NCI-H526 treated with DMSO at 0.1 percent for 48 hours (cell line): ENCODE results near the gene BOD1.
"Not testable (repeated sequence)": the region's sequence is repeated elsewhere in the genome, so short reads cannot be mapped to it uniquely, and the experiment has no call there.

ENCODE experiments used
- DNase-seq: peaks from one replicate; lab custom pipeline; 2025; lab: John Stamatoyannopoulos, UW

Gene BOD1

DNA sequence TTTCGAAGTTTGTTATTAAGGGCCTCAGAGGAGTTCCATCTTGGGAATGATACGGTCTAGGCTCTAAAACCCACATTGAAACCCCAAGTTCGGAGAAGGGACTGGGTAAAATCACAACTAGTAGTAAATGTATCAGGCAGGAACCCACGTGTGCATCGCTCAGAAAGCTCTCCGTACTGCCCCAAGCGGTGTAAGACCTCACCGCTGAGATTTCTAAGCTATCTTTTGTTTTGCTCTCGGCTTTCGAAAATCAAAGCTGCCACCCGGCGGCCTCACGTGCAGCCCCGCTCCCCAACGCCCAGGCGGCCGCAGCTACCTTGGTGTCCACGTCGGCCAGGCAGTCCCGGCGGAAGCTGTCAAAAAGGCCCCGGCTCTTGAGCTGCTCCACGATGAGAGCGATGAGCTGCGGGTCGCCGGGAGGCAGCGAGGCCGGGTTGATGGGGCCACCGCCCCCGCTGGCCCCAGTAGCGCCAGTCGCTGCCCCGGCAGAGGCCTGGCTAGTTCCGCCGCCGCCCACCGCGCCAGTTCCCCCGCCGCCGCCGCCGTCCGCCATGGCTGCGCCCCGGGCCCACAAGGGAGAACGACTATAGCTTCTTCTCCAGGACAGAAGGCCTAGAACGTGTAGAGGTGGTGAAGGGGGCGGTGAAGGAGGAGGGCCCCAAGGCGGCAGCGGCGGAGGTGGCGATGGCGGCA lies 420 bp downstream of the BOD1 start:
- DNase-seq, result peak; percentile 37

DNA sequence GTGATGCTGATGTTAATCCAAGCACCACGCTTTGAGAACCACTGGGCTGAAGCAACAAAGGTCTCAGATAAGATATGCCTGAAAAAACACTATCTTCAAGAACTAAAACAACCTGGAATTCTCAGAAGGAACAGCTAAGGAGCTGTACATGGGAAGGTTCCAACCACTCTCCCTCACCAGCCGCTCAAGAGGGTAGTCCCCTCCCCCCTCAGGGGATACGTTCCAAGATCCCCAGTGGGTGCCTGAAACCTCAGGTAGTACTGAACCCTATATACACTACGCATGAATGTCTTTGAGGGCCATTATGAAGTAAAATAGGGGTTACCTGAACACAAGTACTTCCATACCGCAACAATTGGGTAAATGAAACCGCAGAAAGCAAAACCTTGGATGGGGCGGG lies 1.9 kb downstream of the BOD1 start:
- no peak for DNase-seq

DNA sequence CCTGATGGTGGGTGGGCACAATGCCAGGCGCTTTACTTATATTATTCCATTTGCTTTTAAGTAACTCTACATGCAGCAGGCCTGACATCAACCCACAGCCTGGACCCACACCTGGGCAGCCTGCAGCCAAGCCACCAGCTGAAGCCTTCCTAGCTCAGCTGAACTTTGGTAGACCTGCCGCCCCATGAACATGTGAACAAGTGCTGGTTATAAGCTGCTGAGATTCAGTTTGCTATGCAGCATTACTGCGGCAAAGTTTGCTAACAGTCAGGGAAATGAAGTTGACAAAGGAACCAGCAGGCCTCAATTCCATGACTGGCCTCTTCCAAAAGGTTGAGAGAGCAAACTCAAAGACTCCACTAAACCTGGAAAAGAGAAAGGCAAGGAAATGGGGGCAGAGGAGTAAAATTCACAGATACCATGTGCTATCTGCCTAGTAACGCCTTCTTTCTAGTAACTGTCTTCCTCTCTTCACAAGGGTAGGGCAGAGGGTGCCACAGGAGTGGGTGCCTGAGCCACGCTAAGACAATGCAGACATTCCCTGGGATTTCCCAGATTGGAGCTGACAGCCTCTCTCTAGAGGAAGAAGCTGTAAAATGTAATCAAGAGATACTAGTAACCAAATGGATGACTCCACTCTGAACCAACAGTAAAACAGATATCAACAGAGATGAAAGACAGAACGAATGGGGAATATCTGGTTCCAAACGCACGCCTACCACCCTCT lies 2.9 kb downstream of the BOD1 start:
- DNase-seq, result no peak

DNA sequence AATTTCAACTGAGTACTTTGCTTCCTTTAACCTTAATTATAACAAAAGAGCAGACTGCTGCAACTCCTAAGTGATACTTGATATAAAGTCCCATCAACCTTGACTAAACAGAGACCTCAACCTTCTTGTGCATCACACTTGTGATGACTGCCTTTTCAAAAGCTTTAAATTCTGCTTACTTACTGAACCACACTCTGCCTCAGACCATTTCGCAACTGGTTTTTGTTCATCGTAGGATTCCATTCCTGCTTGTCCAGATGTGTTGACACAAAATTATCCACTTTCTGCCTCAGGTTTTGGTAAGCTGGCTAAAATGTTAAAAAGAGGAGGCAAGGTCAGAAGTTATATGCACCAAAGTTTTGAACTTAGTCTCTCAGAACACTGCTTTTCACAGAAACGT lies 3.5 kb downstream of the BOD1 start:
- no peak for DNase-seq

DNA sequence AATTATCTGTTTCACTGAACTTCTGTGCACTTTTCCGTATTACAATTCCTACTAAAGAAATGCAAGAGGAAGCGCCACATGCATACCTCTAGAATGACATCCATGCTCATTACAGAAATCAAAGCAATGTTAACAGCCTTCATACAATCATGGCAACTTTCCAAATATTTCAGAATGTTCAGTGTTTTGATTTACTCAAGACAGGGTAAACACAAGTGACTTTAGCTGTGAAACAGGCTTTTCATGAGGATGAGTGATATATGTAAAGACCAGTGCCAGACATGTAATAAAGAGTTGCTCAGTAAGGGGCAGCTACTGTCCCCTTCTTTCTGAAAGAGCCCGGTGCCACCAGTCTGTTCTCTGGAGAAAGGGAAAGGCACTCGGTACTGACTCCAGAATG lies 4.7 kb downstream of the BOD1 start:
- DNase-seq, result no peak

DNA sequence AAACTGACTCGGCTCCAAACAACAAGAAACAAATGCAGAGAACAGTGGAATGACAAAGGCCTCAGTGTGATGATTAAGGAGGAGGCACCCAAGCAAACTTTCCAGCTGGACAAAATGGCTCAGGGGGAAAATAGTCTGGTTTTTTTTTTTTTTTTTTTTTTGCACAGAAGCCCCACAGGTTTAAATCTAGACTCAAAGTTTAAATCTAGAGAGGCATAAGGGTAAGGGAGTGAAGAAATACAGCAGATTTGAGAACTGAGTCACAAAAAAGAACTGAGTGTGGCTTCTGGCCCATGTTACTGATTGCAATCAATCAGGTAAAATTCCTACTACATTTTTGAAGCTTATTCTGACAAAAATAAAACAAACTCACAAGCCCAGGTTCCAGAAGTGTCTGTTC lies 12.3 kb downstream of the BOD1 start:
- no peak for DNase-seq

DNA sequence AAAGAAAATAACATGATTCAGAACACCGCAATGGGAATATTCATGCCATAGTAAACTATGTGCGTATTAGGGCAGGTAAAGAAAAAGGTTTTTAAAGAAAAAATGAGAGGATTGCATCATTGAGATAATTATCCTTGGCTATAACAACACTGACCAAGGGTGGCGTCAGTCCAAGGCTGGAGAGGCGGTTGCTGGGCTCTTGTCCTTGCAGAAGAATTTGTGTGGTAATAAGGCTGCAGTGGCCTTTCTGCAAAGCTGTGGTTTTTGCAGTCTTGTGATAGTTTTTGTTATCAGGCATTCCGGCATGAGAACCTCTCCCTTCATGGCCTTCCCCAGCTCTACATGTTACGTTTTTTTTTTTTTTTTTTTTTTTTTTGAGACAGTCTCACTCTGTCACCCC lies 14.0 kb downstream of the BOD1 start:
- no peak for DNase-seq

DNA sequence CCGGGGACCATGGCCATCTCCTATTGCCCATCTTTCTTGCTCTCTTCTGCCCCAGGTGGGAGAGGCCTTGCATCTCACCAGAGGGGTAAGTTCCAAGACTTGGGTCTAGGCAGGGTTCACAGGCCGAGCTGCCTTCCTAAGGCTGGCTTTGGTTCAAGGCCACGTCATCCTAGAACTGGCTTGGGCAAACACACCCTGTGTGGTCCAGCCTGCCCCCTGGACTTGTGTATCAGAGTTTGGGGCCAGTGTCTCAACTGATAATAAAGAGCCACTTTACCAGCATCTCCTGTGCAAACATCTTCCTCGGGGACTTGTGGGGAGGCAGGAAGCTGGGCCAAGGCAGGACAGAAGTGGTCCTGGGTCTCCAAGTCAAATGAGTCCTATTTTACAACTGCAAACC lies 17.8 kb downstream of the BOD1 start:
- no peak for DNase-seq

DNA sequence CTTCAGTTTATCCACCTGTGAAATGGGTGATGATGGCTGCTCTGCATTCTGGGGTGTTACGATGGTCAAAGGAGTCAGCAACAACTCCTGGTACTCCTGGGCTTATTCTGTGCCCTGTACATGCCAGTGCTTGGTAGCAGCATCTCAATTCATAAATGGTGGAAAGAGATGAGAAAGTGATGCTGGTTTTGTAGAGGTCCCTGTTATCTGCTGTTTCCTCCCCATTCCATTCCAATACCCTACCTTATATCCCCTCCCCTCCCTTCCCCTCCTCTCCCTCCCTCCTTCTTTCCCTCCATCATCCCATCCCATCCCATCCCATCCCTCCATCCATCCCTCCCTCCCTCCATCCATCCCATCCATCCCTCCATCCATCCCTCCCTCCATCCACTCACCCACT lies 19.1 kb downstream of the BOD1 start:
- DNase-seq, result no peak

DNA sequence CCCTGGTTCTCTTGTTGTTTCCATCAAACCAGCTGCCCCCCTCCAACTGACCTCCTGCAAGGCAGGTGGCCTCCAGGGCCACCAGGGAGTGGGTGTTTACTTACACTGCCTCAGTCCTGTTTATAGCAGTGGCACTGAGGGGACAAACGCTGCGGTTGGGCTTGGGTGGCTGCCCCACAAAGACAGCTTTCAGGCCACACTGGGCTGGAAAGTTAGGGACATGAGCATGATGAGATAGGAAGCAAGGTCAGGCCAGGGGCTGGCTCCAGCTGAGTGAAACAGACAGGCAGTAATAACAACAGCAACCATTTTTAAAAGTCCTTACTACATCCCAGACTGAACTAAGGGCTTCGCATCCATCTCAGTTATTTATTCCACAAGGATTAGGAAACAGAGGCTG lies 20.6 kb downstream of the BOD1 start:
- DNase-seq, result no peak

DNA sequence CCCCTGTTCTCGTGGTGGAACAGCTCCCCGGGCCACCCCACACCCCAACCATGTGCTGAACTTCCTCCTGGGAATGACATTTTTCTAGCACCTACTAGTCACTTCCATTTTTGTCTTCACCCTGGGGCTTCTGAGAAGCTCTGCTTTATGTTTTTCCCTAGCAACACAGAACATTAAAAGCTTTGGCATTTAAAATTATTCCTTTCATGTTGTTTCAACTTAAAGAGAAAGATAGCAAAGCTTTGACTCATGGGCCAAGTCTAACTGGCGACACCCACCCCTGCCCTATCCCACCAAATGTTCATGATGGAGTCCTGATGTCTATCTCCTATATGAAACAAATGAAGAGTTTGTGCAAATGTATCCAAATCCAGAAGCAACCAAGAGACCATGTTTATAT lies 22.4 kb downstream of the BOD1 start:
- DNase-seq, result no peak

DNA sequence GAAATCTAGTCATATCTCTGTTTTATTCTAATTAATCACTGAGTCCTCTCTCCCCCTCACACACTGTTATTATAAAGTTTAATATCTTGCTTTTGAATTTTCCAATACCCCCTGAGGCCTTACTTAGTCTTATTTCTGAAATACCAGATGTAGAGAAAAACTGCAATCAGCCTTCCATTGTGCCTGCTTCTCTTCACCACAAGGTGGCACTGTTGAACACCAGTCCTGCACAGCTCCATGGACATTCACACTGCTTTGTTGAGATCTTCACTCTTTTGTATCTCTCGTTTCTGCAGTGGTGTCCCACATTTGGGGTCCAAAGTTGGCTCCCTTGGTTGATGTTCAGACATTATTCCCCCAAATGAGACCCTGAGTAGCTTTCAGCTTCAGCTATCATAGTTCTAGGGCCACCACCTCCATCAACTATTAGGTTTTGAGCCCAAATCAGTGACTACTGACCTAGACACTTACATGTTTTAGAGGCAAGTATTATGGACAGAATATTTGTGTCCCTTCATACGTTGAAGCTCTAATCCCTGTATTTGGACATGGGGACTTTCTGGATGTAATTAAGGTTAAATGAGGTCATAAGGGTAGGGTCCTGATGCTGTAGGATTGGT lies 24.3 kb downstream of the BOD1 start:
- DNase-seq, result no peak

DNA sequence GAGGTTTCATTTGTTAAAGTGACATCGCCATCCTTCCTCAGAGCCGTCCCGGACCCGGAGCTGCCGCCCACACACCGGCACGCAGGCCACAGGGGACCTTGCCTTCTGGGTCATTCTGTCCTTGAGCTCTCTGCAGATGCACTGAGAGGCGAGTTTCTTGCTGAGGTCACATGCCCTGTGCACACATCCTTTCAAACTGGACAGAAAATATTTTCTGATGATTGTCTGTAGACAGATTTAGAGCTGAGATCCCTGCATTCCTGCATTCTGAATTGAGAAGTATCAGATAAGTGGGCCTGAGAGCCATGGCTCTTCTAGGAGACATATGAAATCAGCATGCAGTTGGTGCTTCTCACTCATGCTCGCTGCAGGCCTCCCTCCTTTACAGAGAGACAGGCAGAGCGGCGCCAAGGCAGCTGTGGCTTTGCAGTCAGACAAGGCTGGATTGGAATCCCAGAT lies 25.4 kb downstream of the BOD1 start:
- no peak for DNase-seq

DNA sequence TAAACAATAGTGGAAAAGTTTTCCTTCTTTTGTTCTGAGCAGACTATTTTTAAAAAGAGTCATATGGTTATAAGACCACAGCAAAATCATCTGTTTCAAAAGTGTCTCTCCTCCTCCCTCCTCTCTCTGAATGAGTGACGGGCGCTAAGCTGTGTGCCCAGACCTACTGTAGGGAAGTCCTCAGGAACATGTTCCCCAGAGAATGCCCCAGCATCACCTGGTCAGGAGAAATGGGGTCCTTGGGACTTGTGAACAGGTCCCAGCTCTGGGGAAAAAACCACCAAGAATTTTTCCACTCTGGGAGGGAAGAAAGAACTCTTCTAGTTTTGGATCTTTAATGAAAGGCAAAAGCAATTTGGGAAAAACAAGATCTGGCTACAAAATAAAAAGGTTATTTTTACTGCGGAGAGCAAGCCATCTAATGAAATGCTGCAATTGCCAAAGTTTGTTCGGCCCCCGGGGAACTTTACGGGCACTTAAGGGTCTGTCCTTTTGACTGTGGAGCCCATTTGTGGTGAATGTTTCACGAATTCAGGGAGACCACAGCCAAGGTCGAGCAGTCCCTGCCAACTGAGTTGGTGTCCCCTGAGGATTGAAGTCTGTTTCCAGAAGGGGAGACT lies 25.9 kb downstream of the BOD1 start:
- no peak for DNase-seq

DNA sequence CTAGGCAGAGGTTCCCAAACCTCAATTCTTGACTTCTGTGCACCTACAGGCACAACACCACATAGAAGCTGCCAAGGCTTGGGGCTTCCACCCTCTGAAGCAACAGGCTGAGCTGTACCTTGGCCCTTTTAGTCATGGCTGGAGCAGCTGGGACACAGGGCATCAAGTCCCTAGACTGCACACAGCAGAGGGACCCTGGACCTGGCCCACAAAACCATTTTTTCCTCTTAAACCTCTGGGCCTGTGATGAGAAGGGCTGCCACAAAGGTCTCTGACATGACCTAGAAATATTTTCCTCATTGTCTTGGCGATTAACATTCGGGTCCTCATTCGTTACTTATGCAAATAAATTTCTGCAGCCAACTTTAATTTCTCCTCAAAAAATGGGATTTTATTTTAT lies 30.3 kb downstream of the BOD1 start:
- DNase-seq, result not testable (repeated sequence)

DNA sequence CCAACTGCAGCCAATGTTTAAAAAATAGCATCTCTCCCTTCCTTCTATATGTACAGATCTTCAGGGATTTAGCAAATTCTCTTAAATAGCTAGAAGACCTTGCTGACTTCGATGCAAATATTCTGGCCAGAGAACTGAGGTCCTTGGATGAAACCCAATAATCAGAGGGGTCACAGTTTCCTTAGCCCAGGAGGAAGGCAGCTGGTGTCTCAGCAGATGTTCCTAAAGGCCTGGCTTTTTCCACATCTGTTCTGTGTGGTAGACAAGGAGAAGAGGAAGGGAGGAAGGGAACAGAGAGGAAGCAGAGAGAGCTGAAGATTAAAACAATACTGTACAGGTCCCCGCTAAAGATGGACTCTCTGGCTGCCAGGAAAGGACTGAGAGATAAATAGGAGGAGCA lies 33.1 kb downstream of the BOD1 start:
- no peak for DNase-seq

DNA sequence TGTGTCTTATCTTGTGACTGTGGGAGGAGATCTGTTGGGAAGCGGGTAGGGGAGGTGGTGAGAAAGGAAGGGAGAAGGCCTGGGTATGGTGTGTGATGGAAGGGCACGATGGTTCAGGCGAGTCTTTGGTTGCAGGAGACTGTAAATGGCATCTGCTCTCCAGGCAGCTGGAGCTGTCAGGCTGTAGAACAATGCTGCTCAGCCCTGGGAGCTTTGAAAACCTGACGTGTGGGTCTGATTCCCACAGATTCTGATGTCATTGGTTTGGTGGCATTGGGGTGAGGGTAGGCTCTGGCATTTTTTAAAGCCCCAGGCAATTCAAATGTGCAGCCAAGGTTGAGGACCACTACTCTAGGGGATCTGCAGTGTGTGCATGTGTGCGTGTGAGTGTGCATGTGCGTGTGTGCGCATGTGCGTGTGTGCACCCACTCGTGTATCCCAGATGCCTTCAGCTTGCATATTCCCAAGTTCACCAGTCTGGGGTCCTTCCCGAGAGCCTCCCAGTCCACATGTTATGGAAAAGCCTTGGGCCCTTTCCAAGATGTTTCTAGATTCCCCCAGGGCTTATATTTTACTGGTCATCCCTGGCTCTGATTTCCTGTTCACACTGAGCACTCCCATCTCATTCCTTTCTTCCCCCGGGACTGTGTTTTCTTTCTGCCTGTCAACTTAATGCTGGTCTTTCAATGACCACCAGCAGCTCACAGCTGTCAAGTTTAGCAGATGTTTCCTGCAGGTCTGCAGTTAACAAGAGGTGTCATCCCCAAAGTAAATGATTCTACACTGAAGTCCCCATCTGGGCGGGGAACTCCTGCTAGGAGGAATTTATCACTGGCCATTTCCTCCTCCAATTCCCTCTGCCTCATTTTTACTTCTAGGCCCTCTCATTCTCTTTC lies 34.0 kb downstream of the BOD1 start:
- no peak for DNase-seq

DNA sequence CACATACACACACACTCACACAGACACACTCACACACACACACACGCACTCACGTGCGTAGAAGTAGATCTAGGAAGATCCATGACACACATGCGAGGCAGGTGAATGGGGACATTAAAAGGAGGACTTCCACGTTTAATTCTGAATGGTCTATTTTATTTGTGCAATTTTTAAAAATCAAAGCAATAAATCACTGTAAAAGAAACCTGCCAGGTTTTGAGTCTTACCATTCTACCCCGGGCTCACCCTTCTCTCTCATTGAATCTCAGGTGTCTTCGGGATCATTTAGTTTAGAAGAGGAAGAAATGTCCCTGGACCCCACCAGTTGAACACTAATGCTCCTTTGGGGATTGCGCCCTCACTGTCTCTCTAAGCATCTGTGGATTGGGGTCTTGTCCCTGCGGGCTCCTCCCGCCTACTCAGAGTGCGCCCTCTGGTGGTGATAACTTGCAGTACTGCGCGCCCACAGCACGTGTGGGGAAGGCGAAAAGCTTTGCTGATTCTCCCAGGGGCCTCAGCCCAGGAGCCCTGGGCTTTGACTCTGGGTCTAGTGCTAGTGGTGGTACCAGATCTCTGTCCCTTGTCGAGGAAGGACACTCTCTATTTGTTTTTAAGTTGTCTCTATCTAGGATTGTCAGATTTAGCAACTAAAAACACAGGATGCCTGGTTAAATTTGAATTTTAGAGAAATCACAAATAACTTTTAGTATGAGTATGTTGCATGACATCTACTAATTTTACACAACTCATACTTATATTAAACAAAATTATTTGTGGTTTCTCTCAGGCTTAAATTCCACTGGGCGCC lies 34.8 kb downstream of the BOD1 start:
- DNase-seq, result peak; percentile 2

DNA sequence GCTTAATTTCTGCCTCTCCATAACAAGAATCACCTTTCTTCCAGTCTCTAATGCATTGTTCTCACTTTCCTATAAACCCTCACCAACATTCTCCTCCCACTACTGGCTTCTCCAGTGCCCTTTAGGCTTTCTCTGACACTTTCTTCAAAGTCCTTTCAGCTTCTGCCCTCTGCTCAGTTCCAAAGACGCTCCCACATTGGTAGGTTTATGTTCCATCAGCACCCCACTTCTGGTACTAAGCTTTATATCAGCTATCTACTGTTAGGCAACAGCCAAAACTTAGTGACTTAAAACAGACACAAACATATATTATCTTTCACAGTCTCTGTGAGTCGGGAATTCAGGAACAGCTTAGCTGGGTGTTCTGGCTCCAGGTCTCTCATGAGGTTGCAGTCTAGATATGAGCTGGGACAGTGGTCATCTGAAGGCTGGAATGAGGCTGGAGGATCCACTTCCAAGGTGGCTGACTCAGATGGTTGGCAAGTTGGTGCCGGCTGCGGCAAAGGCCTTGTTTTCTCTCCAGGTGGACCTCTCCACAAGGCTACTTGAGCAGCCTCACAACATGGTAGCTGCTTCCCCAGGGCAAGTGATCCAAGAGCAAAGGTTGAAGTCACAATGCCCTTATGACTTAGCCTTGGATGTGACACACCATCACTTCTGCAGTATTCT lies 37.4 kb downstream of the BOD1 start:
- no peak for DNase-seq

DNA sequence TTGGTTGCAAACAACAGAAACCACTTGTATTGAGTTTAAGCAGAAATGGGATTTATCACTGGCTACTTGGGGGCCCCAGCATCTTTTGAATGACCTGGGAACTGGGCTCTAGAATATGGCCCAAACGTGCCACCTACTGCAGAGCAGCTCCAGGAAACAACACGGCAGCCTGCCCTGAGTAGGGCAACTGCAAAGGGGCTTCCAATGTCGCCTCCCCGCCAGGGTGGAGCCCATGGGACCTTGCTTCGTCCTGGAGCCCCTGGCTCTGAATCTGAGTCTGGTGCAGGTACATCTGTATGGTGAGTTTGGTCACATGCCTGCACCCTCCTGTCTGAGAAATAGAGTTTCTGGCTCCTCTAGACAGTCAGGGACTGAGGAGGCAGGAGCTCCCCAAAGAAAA lies 38.6 kb downstream of the BOD1 start:
- no peak for DNase-seq

DNA sequence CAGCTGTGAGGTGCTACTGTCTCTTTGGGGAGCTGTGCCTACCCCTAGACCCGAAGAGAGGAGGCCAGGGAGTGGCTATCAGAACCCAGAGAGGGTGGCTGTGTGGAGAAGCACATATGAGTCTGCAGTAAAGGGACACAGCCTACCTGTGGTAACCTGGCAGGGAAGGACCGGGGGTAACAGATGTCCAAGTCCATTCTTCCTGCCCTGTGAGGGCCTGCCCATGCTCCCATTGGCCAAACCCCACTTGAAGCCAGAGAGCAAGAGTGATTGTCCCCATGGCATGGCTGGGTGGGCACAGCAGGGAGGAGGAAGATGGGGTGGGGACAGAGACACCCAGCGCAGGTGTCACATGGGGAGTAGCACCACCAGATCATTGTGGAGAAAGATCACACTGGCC lies 39.3 kb downstream of the BOD1 start:
- DNase-seq, result no peak
